Right cardiac atrium (tissue), 5 donors: ENCODE measurements around the gene CD300LD. TPM values are rescaled to one million over a fixed set of nuclear protein-coding genes. Genes with fewer than 3 reads are reported as not detected.

Experiments
- ATAC-seq, 2 donors: fragments of 200-7000 bp; cut with Tn5 transposase; one replicate each; pipeline versions ENCODE4 v1.8.0 to v1.9.1; 2020; ENCODE audit warnings: moderate library complexity in 2 of 2, mild to moderate bottlenecking in 1 of 2
- DNase-seq, 3 donors: peaks; one replicate each; pipeline ENCODE4 v3.0.0-alpha.2; 2020
- H3K27ac ChIP-seq: one replicate; pipeline ENCODE4 v1.5.1; 2013; ENCODE audit warnings: mild to moderate bottlenecking, low read length, control low read depth, moderate library complexity
- H3K27me3 ChIP-seq: one replicate; pipeline ENCODE4 v1.6.1; 2013; ENCODE audit not compliant: control insufficient read depth, insufficient read depth
- H3K4me1 ChIP-seq: one replicate; pipeline ENCODE4 v1.6.1; 2013; ENCODE audit warnings: low read length; ENCODE audit not compliant: control insufficient read depth, insufficient read depth
- H3K4me3 ChIP-seq: one replicate; pipeline ENCODE4 v1.5.1; 2013; ENCODE audit warnings: low read length, control low read depth
- H3K9me3 ChIP-seq: one replicate; pipeline ENCODE4 v1.6.1; 2013; ENCODE audit warnings: low read length; ENCODE audit not compliant: control insufficient read depth
- WGBS: extraction: QIAGEN DNeasy Blood & Tissue Kit; methylation state at CpG from one replicate; pipeline ENCODE4 v1.1.7; 2013; 5-methylcytosine and 5-hydroxymethylcytosine counted together
- intact Hi-C, 4 donors: fragments of 100-400 bp; cut with DNase I; formaldehyde crosslinking; loops; one replicate each; pipeline versions ENCODE4 v1.11.0 to v1.14.0; 2022 to 2023
- polyA plus RNA-seq: library from polyadenylated mRNA; stranded (reverse); fragments of 200-250 nt; gene quantifications from one replicate; pipeline ENCODE4 v1.2.3, GENCODE V29; 2013
- total RNA-seq, 4 donors: library from RNA; stranded (reverse); fragmentation: NEBNext Ultra II Directional; extraction: Animal tissue kit (Norgen Biotek cat#: 25700); gene quantifications; one replicate each; pipeline ENCODE4 v1.2.1, GENCODE V29; 2021
- donor health status: healthy with polysubstance abuse.
- donor health status: DM: no; HTN: yes; CAD: no.
- donor health status: DM: no; HTN: no; CAD: no.
- donor health status: DM: no; HTN: yes; CAD: no; lungs with severe emphysema.
- donor health status: DM: yes; HTN: yes; CAD: no.

CD300LD gene
- total and polyA plus RNA-seq, 5 donors, result not detected

- no peak for DNase-seq
- Histone ChIP-seq H3K27me3 (no peaks in the 10 kb centered on the region), H3K4me3 (no peak overlapping the region), H3K4me1 (no peaks in the 10 kb centered on the region), H3K27ac (no peak overlapping the region), H3K9me3 (no peaks in the 10 kb centered on the region)
- intact Hi-C loops, result no loop called here
- ATAC-seq, result no peak
- WGBS, result 44% methylated on average over 6 of the region's 6 CpGs
Measured at GRCh38 chr17:74554909-74555308, 37.2 kb downstream of the CD300LD start.

- DNase-seq (no peak), ATAC-seq (no peak)
- Histone ChIP-seq H3K27me3 (no peaks in the 10 kb centered on the region), H3K4me1 (no peaks in the 10 kb centered on the region), H3K27ac (no peak overlapping the region), H3K4me3 (no peak overlapping the region), H3K9me3 (no peaks in the 10 kb centered on the region)
- 49% methylated on average over 7 of the region's 7 CpGs for WGBS
- intact Hi-C loops, result no loop called here
Measured at GRCh38 chr17:74552037-74552436, 40.0 kb downstream of the CD300LD start.

GRCh38 chr17:74550602-74551001 is 41.5 kb downstream of the CD300LD start:
- Histone ChIP-seq H3K27me3 (no peaks in the 10 kb centered on the region), H3K4me3 (no peak overlapping the region), H3K9me3 (no peaks in the 10 kb centered on the region), H3K4me1 (no peaks in the 10 kb centered on the region), H3K27ac (no peak overlapping the region)
- WGBS, result 77% methylated on average over 15 of the region's 15 CpGs
- DNase-seq, result no peak
- intact Hi-C loops, result no loop called here
- ATAC-seq, result no peak

GRCh38 chr17:74549343-74549742 is 42.7 kb downstream of the CD300LD start:
- no peak for DNase-seq
- 80% methylated on average over 7 of the region's 7 CpGs for WGBS
- no peak for ATAC-seq

GRCh38 chr17:74547736-74548135 is 44.3 kb downstream of the CD300LD start:
- H3K9me3 ChIP-seq, result no peaks in the 10 kb centered on the region
- ATAC-seq (no peak), DNase-seq (no peak)
- 73% methylated on average over 3 of the region's 3 CpGs for WGBS
- no peaks in the 10 kb centered on the region for H3K4me1 ChIP-seq
- H3K27me3 ChIP-seq, result no peaks in the 10 kb centered on the region
- H3K27ac ChIP-seq, result no peak overlapping the region
- intact Hi-C loops, result no loop called here
- no peak overlapping the region for H3K4me3 ChIP-seq

More at GRCh38 chr17:74549343-74549742, 42.7 kb downstream of the CD300LD start:
- Histone ChIP-seq H3K4me3 (no peak overlapping the region), H3K9me3 (no peaks in the 10 kb centered on the region), H3K4me1 (no peaks in the 10 kb centered on the region), H3K27me3 (no peaks in the 10 kb centered on the region), H3K27ac (no peak overlapping the region)
- intact Hi-C loops, result no loop called here

- no peaks in the 10 kb centered on the region for H3K4me1 ChIP-seq
- H3K27ac ChIP-seq, result no peak overlapping the region
- intact Hi-C loops, result no loop called here
- H3K27me3 ChIP-seq, result no peaks in the 10 kb centered on the region
- ATAC-seq (no peak), DNase-seq (no peak)
- H3K4me3 ChIP-seq, result no peak overlapping the region
- H3K9me3 ChIP-seq, result no peaks in the 10 kb centered on the region
- WGBS, result 87% methylated on average over 7 of the region's 7 CpGs
Measured at GRCh38 chr17:74547264-74547663, 44.8 kb downstream of the CD300LD start.

GRCh38 chr17:74546586-74546985 is 45.5 kb downstream of the CD300LD start:
- H3K9me3 ChIP-seq, result no peaks in the 10 kb centered on the region
- H3K27ac ChIP-seq, result no peak overlapping the region
- no peaks in the 10 kb centered on the region for H3K4me1 ChIP-seq
- intact Hi-C loops, result no loop called here
- no peak for ATAC-seq
- H3K4me3 ChIP-seq, result no peak overlapping the region
- H3K27me3 ChIP-seq, result no peaks in the 10 kb centered on the region
- no peak for DNase-seq
- 88% methylated on average over 7 of the region's 7 CpGs for WGBS

GRCh38 chr17:74545843-74546230 is 46.2 kb downstream of the CD300LD start, which contains the start of gene CD300C:
TSS of gene CD300C (minus strand) at chr17:74546115. CDS start at chr17:74545782, 333 bp downstream.
- ATAC-seq (peak; percentile 48), DNase-seq (peak; percentile 37 to 70 (median 60))
- H3K4me1 ChIP-seq, result no peaks in the 10 kb centered on the region
- 45% methylated on average over 5 of the region's 5 CpGs for WGBS
- no peaks in the 10 kb centered on the region for H3K27me3 ChIP-seq
- no peaks in the 10 kb centered on the region for H3K9me3 ChIP-seq
- no peak within 1 kb of the TSS for H3K27ac ChIP-seq
- intact Hi-C loops, result no loop called here
- no peak within 1 kb of the TSS for H3K4me3 ChIP-seq

- H3K9me3 ChIP-seq, result no peaks in the 10 kb centered on the region
- no peak overlapping the region for H3K4me3 ChIP-seq
- ATAC-seq (no peak), DNase-seq (no peak)
- H3K4me1 ChIP-seq, result no peaks in the 10 kb centered on the region
- 76% methylated on average over 16 of the region's 16 CpGs for whole genome bisulfite sequencing
- intact Hi-C loops, result no loop called here
- H3K27ac ChIP-seq, result no peak overlapping the region
- H3K27me3 ChIP-seq, result no peaks in the 10 kb centered on the region
Measured at GRCh38 chr17:74544991-74545842, 46.9 kb downstream of the CD300LD start.

GRCh38 chr17:74543891-74544760 is 48.0 kb downstream of the CD300LD start:
- Histone ChIP-seq H3K4me3 (no peak overlapping the region), H3K27ac (no peak overlapping the region), H3K9me3 (no peaks in the 10 kb centered on the region), H3K27me3 (no peaks in the 10 kb centered on the region), H3K4me1 (no peaks in the 10 kb centered on the region)
- intact Hi-C loops, result no loop called here
- WGBS, result 90% methylated on average over 18 of the region's 18 CpGs
- DNase-seq (no peak), ATAC-seq (no peak)

- Histone ChIP-seq H3K9me3 (no peaks in the 10 kb centered on the region), H3K27me3 (no peaks in the 10 kb centered on the region), H3K27ac (no peak overlapping the region), H3K4me3 (no peak overlapping the region), H3K4me1 (no peaks in the 10 kb centered on the region)
- DNase-seq (no peak), ATAC-seq (no peak)
- intact Hi-C loops, result no loop called here
- WGBS, result 74% methylated on average over 14 of the region's 14 CpGs
Measured at GRCh38 chr17:74543406-74543805, 48.7 kb downstream of the CD300LD start.
